ENCODE measurements around the gene NAGLU. TPM values are rescaled to one million over a fixed set of nuclear protein-coding genes. Genes with fewer than 3 reads are reported as not detected.

NAGLU gene
- total and polyA plus RNA-seq, 2 of the 13 experiments (the other 11 are each of a cell fraction or from before 2014, with no cell fraction given) = 28.2 to 40.1 TPM

DNA sequence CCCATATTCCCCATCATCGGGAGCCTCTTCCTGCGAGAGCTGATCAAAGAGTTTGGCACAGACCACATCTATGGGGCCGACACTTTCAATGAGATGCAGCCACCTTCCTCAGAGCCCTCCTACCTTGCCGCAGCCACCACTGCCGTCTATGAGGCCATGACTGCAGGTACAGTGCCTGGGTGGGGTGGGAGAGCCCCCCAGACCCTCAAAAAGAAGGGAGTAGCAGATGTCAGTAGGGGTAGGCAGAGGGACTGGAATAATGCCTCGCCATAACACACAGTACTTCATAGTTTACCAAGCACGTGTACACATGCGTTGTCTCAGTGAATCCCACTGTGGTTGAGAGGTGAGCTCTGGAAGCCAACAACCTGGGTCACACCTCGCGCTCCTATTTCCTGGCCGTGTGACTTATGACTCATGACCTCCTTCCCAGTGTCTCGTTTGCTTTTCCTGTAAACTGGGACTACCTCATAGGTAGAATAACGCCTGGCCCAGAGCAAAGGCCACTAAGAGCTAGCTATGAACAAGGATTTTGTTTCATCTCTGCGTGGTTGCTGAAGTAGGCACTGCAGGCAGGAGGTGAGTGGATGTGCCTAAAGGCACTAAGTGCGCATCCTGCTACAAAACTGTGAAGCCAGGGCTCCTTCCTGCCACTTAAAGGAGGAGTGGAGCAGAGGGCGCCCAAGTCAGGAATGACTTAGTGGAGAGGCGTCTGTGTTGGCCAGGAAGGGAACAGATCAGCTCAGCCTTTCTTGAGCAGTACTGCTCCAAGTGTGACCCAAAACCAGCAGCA lies 5.2 kb downstream of the NAGLU start (continued):
- TF ChIP-seq, protein P1, sequence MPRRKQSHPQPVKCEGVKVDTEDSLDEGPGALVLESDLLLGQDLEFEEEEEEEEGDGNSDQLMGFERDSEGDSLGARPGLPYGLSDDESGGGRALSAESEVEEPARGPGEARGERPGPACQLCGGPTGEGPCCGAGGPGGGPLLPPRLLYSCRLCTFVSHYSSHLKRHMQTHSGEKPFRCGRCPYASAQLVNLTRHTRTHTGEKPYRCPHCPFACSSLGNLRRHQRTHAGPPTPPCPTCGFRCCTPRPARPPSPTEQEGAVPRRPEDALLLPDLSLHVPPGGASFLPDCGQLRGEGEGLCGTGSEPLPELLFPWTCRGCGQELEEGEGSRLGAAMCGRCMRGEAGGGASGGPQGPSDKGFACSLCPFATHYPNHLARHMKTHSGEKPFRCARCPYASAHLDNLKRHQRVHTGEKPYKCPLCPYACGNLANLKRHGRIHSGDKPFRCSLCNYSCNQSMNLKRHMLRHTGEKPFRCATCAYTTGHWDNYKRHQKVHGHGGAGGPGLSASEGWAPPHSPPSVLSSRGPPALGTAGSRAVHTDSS (CRISPR knock-in tag; conservative IDR thresholded peaks at IDR 0.05) = no peak
- TF ChIP-seq RAD21 (CRISPR knock-in tag; IDR thresholded peaks at IDR 0.05) = peak; percentile 9; the same call in 1 of the 2 replicates
- no peak for TF ChIP-seq ZNF503 (CRISPR knock-in tag; IDR thresholded peaks at IDR 0.05)
- TF ChIP-seq NR2F6 (IDR thresholded peaks at IDR 0.05) = peak; percentile 80
- peak; percentile 90 for TF ChIP-seq NR2F6 (CRISPR knock-in tag; IDR thresholded peaks at IDR 0.05)
- TF ChIP-seq, protein P2, sequence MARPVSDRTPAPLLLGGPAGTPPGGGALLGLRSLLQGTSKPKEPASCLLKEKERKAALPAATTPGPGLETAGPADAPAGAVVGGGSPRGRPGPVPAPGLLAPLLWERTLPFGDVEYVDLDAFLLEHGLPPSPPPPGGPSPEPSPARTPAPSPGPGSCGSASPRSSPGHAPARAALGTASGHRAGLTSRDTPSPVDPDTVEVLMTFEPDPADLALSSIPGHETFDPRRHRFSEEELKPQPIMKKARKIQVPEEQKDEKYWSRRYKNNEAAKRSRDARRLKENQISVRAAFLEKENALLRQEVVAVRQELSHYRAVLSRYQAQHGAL (CRISPR knock-in tag; IDR thresholded peaks at IDR 0.05; ENCODE audit: not compliant biosample characterization) = no peak
- no peak for TF ChIP-seq PRMT3 (CRISPR knock-in tag; IDR thresholded peaks at IDR 0.05; ENCODE audit: borderline replicate concordance, low read depth)
- TF ChIP-seq FOXK2 (IDR thresholded peaks at IDR 0.05) = peak; percentile 64; the same call in 1 of the 2 replicates
- no peak for TF ChIP-seq ZNF367 (CRISPR knock-in tag; IDR thresholded peaks at IDR 0.05; ENCODE audit: borderline replicate concordance)
- 0 out of 2 replicates have a peak, but pooled peaks have one; percentile 40 for TF ChIP-seq RFXANK (CRISPR knock-in tag; IDR thresholded peaks at IDR 0.05)
- TF ChIP-seq, protein P3, sequence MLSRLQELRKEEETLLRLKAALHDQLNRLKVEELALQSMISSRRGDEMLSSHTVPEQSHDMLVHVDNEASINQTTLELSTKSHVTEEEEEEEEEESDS (CRISPR knock-in tag; IDR thresholded peaks at IDR 0.05; ENCODE audit: borderline replicate concordance) = 0 out of 2 replicates have a peak, but pooled peaks have one; percentile 30
- peak; percentile 77 for TF ChIP-seq ZBTB4 (CRISPR knock-in tag; IDR thresholded peaks at IDR 0.05; ENCODE audit: borderline replicate concordance)
- no peak for TF ChIP-seq ZNF597 (CRISPR knock-in tag; IDR thresholded peaks at IDR 0.05)
- TF ChIP-seq, protein P4, sequence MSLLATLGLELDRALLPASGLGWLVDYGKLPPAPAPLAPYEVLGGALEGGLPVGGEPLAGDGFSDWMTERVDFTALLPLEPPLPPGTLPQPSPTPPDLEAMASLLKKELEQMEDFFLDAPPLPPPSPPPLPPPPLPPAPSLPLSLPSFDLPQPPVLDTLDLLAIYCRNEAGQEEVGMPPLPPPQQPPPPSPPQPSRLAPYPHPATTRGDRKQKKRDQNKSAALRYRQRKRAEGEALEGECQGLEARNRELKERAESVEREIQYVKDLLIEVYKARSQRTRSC (CRISPR knock-in tag; IDR thresholded peaks at IDR 0.05; ENCODE audit: low read depth) = no peak
- TF ChIP-seq NR3C1 (CRISPR knock-in tag; IDR thresholded peaks at IDR 0.05) = no peak

Data from HepG2 (cell line).